ENCODE data around the gene PPFIA1. TPM values are rescaled to one million over a fixed set of nuclear protein-coding genes. Genes with fewer than 3 reads are reported as not detected.

PPFIA1 gene
- polyA plus RNA-seq, 2 donors = 13.0 to 14.8 TPM

GRCh38 chr11:70313945-70314344 lies 43.5 kb downstream of the PPFIA1 start:
- Histone ChIP-seq H3K27me3 (ENCODE audit: control insufficient read depth in 1 of 2, insufficient read depth in 2 of 2, low read length in 2 of 2) (no peaks in the 10 kb centered on the region), H3K4me3 (ENCODE audit: low read depth in 1 of 2, low read length in 2 of 2) (no peak overlapping the region), H3K36me3 (ENCODE audit: control insufficient read depth in 2 of 2, insufficient read depth in 2 of 2, low read length in 1 of 2) (peaks cover 0 to 9% of the 10 kb centered on the region in 2 donors), H3K27ac (ENCODE audit: low read depth in 2 of 2, low read length in 1 of 2) (no peak overlapping the region), H3K9me3 (ENCODE audit: control insufficient read depth in 2 of 2, insufficient read depth in 1 of 2, low read depth in 1 of 2, low read length in 1 of 2) (no peaks in the 10 kb centered on the region), H3K4me1 (ENCODE audit: control insufficient read depth in 2 of 2, insufficient read depth in 2 of 2, low read length in 1 of 2) (peaks cover 0 to 2% of the 10 kb centered on the region in 2 donors)
- whole genome bisulfite sequencing, 2 donors = 86 to 87% methylated on average over 8 of the region's 8 CpGs

GRCh38 chr11:70314730-70315129 lies 44.2 kb downstream of the PPFIA1 start:
- H3K9me3 ChIP-seq (ENCODE audit: control insufficient read depth in 2 of 2, insufficient read depth in 1 of 2, low read depth in 1 of 2, low read length in 1 of 2) = no peaks in the 10 kb centered on the region
- no peak overlapping the region for H3K27ac ChIP-seq (ENCODE audit: low read depth in 2 of 2, low read length in 1 of 2)
- 84 to 86% methylated on average over 10 of the region's 10 CpGs for WGBS, 2 donors

DNA sequence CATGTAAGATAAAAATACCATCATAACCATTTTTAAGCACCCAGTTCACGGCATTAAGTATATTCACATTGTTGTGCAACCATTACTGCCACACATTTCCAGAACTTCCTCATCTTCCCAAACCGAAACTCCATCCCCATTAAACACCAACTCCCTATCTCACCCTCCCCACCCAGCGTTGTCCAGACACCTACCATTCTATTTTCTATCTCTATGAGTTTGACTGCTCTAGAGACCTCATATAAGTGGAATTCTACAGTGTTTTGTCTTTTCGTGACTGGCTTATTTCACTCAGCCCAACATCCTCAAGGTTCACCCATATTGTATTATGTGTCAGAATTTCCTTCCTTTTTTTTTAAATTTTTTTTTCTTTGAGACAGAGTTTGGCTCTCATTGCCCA lies 45.2 kb downstream of the PPFIA1 start:
- Histone ChIP-seq H3K4me3 (ENCODE audit: low read depth in 1 of 2, low read length in 2 of 2) (no peak overlapping the region), H3K27me3 (ENCODE audit: control insufficient read depth in 1 of 2, insufficient read depth in 2 of 2, low read length in 2 of 2) (no peaks in the 10 kb centered on the region), H3K27ac (ENCODE audit: low read depth in 2 of 2, low read length in 1 of 2) (no peak overlapping the region), H3K9me3 (ENCODE audit: control insufficient read depth in 2 of 2, insufficient read depth in 1 of 2, low read depth in 1 of 2, low read length in 1 of 2) (no peaks in the 10 kb centered on the region), H3K36me3 (ENCODE audit: control insufficient read depth in 2 of 2, insufficient read depth in 2 of 2, low read length in 1 of 2) (peaks cover 0 to 20% of the 10 kb centered on the region in 2 donors), H3K4me1 (ENCODE audit: control insufficient read depth in 2 of 2, insufficient read depth in 2 of 2, low read length in 1 of 2) (peaks cover 0 to 2% of the 10 kb centered on the region in 2 donors)
- 84 to 92% methylated on average over 4 of the region's 4 CpGs for WGBS, 2 donors

More at GRCh38 chr11:70314730-70315129, 44.2 kb downstream of the PPFIA1 start:
- H3K4me1 ChIP-seq (ENCODE audit: control insufficient read depth in 2 of 2, insufficient read depth in 2 of 2, low read length in 1 of 2) = peaks cover 0 to 2% of the 10 kb centered on the region in 2 donors
- H3K36me3 ChIP-seq (ENCODE audit: control insufficient read depth in 2 of 2, insufficient read depth in 2 of 2, low read length in 1 of 2) = peaks cover 0 to 14% of the 10 kb centered on the region in 2 donors
- H3K4me3 ChIP-seq (ENCODE audit: low read depth in 1 of 2, low read length in 2 of 2) = no peak overlapping the region
- H3K27me3 ChIP-seq (ENCODE audit: control insufficient read depth in 1 of 2, insufficient read depth in 2 of 2, low read length in 2 of 2) = no peaks in the 10 kb centered on the region

DNA sequence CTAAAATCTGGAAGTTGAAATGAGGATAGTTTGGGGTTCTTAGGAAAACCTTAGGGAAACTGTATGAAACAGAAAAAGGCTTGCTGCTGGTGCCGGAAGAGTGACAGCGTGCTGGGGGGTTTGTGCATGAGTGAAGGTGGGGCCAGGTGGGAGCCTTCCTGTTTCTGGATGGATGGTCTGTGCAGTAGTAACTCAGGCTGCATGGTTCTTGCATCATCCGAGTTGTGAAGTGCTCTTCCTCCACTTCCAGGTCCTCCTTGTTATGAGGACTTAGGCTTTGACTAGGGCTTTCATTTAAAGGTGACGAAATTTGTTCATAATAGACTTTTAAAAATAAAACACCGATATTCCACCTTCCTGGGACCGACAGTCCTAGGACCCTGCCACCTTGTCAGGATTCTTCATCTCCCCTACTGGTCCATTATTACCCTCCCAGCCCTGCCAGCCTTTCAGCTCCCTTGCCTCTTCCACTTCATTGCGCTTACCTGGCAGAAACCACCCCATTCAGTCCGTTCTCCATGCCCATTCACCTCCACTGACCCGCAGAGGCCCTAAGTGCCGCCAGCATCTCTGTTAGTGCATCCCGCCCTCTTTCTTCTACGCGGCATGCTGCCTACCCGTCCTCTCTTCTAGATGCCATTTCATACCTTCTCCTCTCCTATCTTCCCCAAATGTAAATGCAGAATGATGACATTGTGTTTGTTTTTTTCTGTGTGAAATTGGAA lies 47.3 kb downstream of the PPFIA1 start:
- peaks cover 0 to 2% of the 10 kb centered on the region in 2 donors for H3K4me1 ChIP-seq (ENCODE audit: control insufficient read depth in 2 of 2, insufficient read depth in 2 of 2, low read length in 1 of 2)
- no peaks in the 10 kb centered on the region for H3K9me3 ChIP-seq (ENCODE audit: control insufficient read depth in 2 of 2, insufficient read depth in 1 of 2, low read depth in 1 of 2, low read length in 1 of 2)
- no peak overlapping the region for H3K4me3 ChIP-seq (ENCODE audit: low read depth in 1 of 2, low read length in 2 of 2)
- no peak overlapping the region for H3K27ac ChIP-seq (ENCODE audit: low read depth in 2 of 2, low read length in 1 of 2)
- peaks cover 0 to 22% of the 10 kb centered on the region in 2 donors for H3K36me3 ChIP-seq (ENCODE audit: control insufficient read depth in 2 of 2, insufficient read depth in 2 of 2, low read length in 1 of 2)
- H3K27me3 ChIP-seq (ENCODE audit: control insufficient read depth in 1 of 2, insufficient read depth in 2 of 2, low read length in 2 of 2) = no peaks in the 10 kb centered on the region
- 93 to 96% methylated on average over 14 of the region's 14 CpGs for WGBS, 2 donors

GRCh38 chr11:70319396-70320076 lies 49.0 kb downstream of the PPFIA1 start:
- Histone ChIP-seq H3K27me3 (ENCODE audit: control insufficient read depth in 1 of 2, insufficient read depth in 2 of 2, low read length in 2 of 2) (no peaks in the 10 kb centered on the region), H3K27ac (ENCODE audit: low read depth in 2 of 2, low read length in 1 of 2) (no peak overlapping the region), H3K4me3 (ENCODE audit: low read depth in 1 of 2, low read length in 2 of 2) (no peak overlapping the region), H3K36me3 (ENCODE audit: control insufficient read depth in 2 of 2, insufficient read depth in 2 of 2, low read length in 1 of 2) (peaks cover 3 to 21% of the 10 kb centered on the region in 2 donors), H3K9me3 (ENCODE audit: control insufficient read depth in 2 of 2, insufficient read depth in 1 of 2, low read depth in 1 of 2, low read length in 1 of 2) (no peaks in the 10 kb centered on the region), H3K4me1 (ENCODE audit: control insufficient read depth in 2 of 2, insufficient read depth in 2 of 2, low read length in 1 of 2) (no peaks in the 10 kb centered on the region)
- WGBS, 2 donors = 81 to 83% methylated on average over 10 of the region's 10 CpGs

GRCh38 chr11:70322666-70323065 lies 52.2 kb downstream of the PPFIA1 start:
- Histone ChIP-seq H3K27me3 (ENCODE audit: control insufficient read depth in 1 of 2, insufficient read depth in 2 of 2, low read length in 2 of 2) (no peaks in the 10 kb centered on the region), H3K9me3 (ENCODE audit: control insufficient read depth in 2 of 2, insufficient read depth in 1 of 2, low read depth in 1 of 2, low read length in 1 of 2) (no peaks in the 10 kb centered on the region), H3K4me1 (ENCODE audit: control insufficient read depth in 2 of 2, insufficient read depth in 2 of 2, low read length in 1 of 2) (no peaks in the 10 kb centered on the region), H3K27ac (ENCODE audit: low read depth in 2 of 2, low read length in 1 of 2) (no peak overlapping the region), H3K4me3 (ENCODE audit: low read depth in 1 of 2, low read length in 2 of 2) (no peak overlapping the region), H3K36me3 (ENCODE audit: control insufficient read depth in 2 of 2, insufficient read depth in 2 of 2, low read length in 1 of 2) (peaks cover 3 to 21% of the 10 kb centered on the region in 2 donors)
- 93 to 99% methylated on average over 2 of the region's 2 CpGs for WGBS, 2 donors

- Histone ChIP-seq H3K4me3 (ENCODE audit: low read depth in 1 of 2, low read length in 2 of 2) (no peak overlapping the region), H3K36me3 (ENCODE audit: control insufficient read depth in 2 of 2, insufficient read depth in 2 of 2, low read length in 1 of 2) (peaks cover 3 to 18% of the 10 kb centered on the region in 2 donors), H3K9me3 (ENCODE audit: control insufficient read depth in 2 of 2, insufficient read depth in 1 of 2, low read depth in 1 of 2, low read length in 1 of 2) (no peaks in the 10 kb centered on the region), H3K27me3 (ENCODE audit: control insufficient read depth in 1 of 2, insufficient read depth in 2 of 2, low read length in 2 of 2) (no peaks in the 10 kb centered on the region), H3K27ac (ENCODE audit: low read depth in 2 of 2, low read length in 1 of 2) (no peak overlapping the region), H3K4me1 (ENCODE audit: control insufficient read depth in 2 of 2, insufficient read depth in 2 of 2, low read length in 1 of 2) (no peaks in the 10 kb centered on the region)
- 90 to 91% methylated on average over 1 of the region's 1 CpG for WGBS, 2 donors
Measured at GRCh38 chr11:70323806-70324205, 53.3 kb downstream of the PPFIA1 start.

GRCh38 chr11:70324376-70325115 lies 54.1 kb downstream of the PPFIA1 start:
- H3K27me3 ChIP-seq (ENCODE audit: control insufficient read depth in 1 of 2, insufficient read depth in 2 of 2, low read length in 2 of 2) = no peaks in the 10 kb centered on the region
- 87 to 89% methylated on average over 10 of the region's 10 CpGs for WGBS, 2 donors
- H3K27ac ChIP-seq (ENCODE audit: low read depth in 2 of 2, low read length in 1 of 2) = no peak overlapping the region
- H3K9me3 ChIP-seq (ENCODE audit: control insufficient read depth in 2 of 2, insufficient read depth in 1 of 2, low read depth in 1 of 2, low read length in 1 of 2) = no peaks in the 10 kb centered on the region
- H3K4me1 ChIP-seq (ENCODE audit: control insufficient read depth in 2 of 2, insufficient read depth in 2 of 2, low read length in 1 of 2) = no peaks in the 10 kb centered on the region
- H3K4me3 ChIP-seq (ENCODE audit: low read depth in 1 of 2, low read length in 2 of 2) = no peak overlapping the region
- peaks cover 3 to 16% of the 10 kb centered on the region in 2 donors for H3K36me3 ChIP-seq (ENCODE audit: control insufficient read depth in 2 of 2, insufficient read depth in 2 of 2, low read length in 1 of 2)

GRCh38 chr11:70325824-70326223 lies 55.3 kb downstream of the PPFIA1 start:
- no peak overlapping the region for H3K4me3 ChIP-seq (ENCODE audit: low read depth in 1 of 2, low read length in 2 of 2)
- WGBS, 2 donors = 93 to 95% methylated on average over 3 of the region's 3 CpGs
- no peaks in the 10 kb centered on the region for H3K27me3 ChIP-seq (ENCODE audit: control insufficient read depth in 1 of 2, insufficient read depth in 2 of 2, low read length in 2 of 2)
- H3K27ac ChIP-seq (ENCODE audit: low read depth in 2 of 2, low read length in 1 of 2) = no peak overlapping the region
- H3K4me1 ChIP-seq (ENCODE audit: control insufficient read depth in 2 of 2, insufficient read depth in 2 of 2, low read length in 1 of 2) = no peaks in the 10 kb centered on the region
- peaks cover 3 to 10% of the 10 kb centered on the region in 2 donors for H3K36me3 ChIP-seq (ENCODE audit: control insufficient read depth in 2 of 2, insufficient read depth in 2 of 2, low read length in 1 of 2)
- no peaks in the 10 kb centered on the region for H3K9me3 ChIP-seq (ENCODE audit: control insufficient read depth in 2 of 2, insufficient read depth in 1 of 2, low read depth in 1 of 2, low read length in 1 of 2)
